Amygdala (tissue), 56 donors: ENCODE measurements around the gene QSER1.
A peak's percentile ranks its signal among the peaks of the same experiment; 100 is the strongest.
"Not testable (repeated sequence)": the region's sequence is repeated elsewhere in the genome, so short reads cannot be mapped to it uniquely, and the experiment has no call there.

Source experiments
- DNase-seq, 56 donors: peaks; one replicate each; lab custom pipeline; 2025; lab: John Stamatoyannopoulos, UW

QSER1 gene

DNA sequence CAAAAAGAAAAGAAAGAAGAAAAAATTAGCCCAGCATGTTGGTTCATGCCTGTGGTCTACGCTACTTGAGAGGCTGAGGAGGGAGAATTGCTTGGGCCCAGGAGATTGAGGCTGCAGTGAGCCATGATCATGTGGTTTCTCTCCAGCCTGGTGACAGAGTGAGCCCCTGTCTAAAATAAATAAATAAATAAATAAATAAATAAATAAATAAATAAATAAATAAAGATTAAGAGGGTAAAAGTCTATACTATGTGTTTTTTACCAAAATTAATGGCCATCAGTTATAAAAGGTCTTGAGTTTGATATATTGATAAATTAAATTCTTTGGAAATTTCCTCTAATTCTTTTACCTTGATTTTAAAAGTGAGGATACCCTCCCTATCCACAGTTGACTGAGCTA, 97.9 kb downstream of the QSER1 start:
- no peak for DNase-seq

DNA sequence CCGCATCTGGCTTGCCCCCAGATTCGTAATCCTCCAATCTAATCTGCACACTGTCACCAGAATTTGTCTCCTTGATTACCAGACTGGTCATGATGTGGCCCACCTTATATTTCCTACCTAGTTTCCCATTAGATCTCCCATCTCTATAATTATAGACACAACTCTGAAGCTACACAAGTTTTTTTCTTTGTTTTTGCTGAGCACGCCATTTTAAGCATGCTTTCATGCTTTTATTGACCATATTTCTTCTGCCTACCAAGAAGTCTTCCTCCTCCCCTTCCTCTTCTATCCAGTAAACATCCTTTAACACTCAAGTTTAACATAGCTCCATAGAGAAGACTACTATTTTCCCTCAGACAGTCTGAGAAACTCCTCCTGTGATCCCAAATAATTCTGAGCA, 98.8 kb downstream of the QSER1 start:
- DNase-seq: no peak

DNA sequence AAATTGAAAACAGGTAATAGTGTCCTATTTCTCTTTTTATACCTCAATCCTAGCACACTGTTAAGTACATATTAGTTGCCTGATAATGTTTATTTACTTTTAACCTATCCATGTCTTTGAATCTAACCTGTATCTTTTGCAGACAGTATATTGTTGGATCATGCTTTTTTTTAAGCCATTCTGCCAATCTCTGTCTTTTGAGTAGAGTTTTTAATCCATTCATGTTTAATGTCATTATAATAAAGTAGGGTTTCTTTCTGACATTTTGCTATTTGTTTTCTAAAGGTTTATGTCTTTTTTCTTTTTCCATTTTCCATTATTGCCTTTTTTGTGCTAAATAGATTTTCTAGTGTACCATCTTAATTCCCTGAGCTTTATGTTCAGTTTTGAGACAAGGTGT, 99.3 kb downstream of the QSER1 start:
- no peak for DNase-seq

DNA sequence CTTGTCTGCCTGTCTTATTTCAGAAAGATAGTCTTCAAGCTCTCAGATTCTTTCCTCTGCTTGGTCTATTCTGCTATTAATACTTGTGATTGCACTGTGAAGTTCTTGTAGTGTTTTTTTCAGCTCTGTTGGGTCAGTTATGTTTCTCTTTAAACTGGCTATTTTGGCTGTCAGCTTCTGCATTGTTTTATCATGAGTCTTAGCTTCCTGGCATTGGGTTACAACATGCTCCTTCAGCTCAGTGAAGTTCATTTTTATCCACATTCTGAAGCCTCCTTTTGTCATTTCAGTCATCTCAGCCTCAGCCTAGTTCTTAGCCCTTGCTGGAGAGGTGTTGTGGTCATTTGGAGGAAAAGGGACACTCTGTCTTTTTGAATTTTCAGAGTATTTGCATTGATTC, 107.6 kb downstream of the QSER1 start:
- no peak for DNase-seq

DNA sequence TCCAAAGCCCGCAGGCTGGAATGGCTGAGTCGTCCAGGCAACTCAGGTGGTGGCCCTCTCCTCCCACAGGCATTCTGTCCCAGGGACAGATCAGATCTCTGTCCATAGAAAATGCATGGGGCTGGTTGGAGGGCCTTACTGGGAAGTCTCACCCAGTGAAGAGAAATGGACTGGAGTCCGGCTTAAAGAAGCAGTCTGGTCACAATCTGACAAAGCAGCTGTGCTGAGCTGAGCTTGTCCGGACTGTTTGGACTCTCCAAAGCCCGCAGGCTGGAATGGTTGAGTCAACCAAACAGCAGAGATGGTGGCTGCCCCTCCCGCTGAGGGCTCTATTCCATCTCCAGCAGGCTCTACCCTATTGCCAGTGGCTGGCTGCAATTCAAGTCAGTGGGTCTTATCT, 108.7 kb downstream of the QSER1 start:
- no peak for DNase-seq

DNA sequence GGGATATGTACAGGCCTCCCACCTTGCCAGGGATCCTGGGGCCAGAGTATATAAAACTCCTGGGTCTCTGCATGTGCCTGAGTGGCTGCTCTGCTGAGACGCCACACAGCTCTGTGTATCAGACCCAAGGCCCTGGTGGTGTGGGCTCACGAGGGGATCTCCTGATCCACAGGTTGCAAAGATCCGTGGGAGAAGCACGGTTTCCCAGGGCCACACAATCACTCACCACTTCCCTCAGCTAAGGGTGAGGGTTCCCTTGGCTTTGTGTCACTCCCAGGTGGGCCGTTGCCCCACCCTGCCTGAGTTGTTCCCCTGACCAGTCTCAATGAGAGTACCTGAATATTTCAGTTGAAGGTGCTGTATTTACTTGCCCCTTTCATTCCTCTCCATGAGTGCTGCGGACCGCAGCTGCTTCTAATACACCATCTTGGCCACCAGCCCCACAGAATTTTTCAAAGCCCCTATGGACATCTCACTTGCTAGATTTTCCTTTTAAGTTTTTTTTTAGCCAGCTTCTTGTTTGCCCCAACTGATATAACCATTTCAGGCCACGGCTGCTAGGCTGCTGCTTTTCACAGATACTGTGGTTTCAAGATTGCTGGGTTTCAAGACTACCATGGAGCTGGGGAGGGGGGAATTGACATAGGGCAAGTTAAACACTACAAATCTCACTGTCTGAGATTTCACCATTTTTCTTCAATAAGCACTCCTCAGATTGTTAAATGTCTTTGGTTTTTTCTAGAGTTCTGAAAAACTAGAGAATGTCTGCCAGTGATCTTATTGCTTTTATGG, 109.3 kb downstream of the QSER1 start:
- DNase-seq: no peak

DNA sequence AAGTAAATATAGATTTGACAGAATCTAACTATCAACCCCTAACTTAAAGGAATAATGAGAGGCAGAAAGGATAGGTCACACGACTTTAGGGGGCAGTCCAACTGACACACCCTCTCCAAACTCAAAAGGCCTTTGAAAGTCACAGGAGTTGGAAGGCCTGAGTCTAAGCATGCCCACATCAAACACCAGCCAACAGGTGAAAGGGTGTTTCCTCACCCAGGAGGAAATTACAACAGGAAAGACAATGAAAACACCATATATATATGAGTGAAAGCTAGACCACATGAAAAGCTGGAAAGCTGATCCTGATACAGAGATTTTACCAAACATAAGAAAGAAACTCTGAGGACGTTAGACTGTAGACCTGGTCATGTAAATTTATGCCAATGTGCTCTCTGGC, 112.6 kb downstream of the QSER1 start:
- DNase-seq: no peak

DNA sequence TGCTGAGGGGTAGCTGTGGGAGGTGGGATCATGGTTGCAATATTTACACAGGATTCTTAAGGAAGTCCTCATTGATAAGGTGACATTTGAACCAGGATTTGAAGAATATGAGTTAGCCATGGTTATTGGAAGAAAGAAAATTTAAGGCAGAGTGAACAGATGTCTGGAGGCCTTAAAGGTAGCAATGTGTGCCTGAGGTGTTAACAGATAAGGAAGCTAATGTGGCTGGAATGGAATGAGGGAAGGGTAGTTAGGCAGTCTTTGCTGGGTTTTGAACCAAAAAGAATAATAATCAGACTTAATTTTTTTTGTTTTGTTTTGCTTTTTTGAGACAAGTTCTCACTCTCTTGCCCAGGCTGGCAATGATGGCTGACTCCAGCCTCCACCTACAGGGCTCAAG, 113.4 kb downstream of the QSER1 start:
- DNase-seq: no peak

DNA sequence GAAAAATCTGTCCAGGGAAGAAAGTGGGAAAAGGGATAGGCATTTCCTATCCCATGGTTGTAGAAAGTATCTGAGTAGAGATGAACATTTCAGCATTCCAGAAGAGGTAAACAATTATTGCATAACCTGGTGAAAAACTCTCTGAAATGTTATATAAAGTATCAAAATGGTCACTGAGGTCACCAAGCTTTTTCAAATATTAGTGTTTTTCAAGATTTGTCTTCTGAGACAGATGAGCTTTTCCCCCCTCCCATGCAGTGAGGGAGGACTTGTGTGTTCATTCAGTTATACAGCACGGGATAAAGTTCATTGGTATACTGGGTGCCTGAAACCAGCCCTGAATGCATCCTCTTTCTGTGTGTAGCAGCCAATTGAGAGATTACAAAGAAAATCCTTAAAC, 121.1 kb downstream of the QSER1 start:
- DNase-seq: no peak

DNA sequence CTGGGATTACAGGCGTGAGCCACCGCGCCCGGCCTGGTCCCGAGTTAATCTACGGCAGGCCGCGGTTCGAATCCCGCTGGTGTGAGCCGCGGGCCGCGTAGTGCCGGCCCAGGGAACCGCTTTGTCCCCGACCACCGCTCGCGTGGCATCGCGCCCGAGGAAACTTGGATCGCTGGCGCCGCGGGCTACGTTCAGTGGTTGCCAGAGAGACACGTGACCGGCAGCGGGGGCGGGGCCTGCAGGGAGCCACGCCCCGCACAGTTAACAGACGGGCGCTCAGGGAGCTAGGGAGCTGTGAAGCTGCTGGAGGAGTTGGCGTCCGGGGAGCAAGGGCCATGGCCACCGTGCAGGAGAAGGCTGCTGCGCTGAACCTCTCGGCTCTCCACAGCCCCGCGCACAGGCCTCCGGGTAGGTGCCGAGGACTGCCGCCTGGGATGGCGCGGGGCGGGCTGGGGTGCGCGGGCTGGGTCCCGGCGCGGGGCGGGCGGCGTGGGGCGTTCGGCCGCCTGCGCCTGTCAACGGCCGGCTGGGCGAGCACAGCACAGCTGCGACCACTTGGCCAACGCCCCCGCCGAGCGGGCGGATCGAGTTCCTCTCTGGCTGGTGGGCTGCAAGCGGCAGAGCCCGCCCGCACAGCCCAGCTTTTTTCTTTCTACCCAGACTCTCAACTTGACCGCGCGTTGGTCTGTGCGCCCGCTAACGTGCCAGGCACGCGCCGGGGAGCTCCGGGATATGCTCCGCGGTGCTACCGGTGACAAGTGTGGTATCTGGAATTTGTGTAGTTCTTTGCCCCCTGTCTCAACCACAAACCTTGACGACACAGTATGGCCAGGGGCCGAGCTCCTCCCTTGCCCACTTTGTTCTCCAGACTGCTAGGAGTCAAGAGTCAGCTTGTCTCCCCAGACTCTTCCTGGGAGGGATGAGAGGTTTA, 123.3 kb downstream of the QSER1 start, which contains the start of gene DEPDC7:
Gene DEPDC7, plus strand, starts transcription at position 258 of the 931 bp plus-strand sequence. Its CDS starts 78 bp downstream, at position 336.
- peak; percentile 34 to 95 (median 83) for DNase-seq

DNA sequence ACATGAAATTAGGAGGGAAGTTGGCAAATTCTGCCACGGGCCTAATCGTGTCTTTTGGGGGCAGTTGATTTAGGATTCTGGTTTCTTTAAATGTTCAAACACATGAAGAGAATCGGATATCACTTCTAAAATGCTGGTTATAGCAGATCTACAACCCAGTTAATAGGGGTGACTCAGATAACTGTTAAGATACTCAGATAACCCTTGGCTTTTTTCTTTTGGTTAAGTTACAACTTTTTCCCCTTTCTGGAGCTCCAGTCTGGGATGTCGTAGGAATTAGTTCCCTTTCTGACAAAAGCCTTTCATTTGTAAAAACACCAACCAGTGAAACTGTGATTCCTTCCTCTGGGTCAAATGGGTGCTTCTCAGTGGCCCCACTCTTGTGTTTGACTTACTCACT, 124.0 kb downstream of the QSER1 start:
- no peak for DNase-seq

DNA sequence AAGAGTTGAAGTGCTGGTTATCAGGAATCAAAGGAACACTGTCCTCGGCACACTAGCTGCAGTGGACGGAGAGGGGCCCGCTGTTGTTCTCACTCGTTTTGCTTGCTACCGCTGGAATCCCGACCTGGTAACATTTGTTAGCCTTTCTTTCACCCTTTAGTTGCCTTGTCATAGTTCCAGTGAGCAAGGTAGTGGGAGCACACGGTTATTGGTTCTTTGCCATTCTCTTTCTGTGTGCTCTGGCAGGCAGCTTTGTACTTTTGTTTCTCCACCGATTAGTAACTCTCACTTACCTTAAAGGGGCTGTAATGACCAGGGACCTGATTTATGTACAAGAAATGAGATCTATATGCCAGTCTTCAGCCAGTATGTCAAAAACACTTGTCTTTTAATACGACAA, 124.9 kb downstream of the QSER1 start:
- DNase-seq: no peak

DNA sequence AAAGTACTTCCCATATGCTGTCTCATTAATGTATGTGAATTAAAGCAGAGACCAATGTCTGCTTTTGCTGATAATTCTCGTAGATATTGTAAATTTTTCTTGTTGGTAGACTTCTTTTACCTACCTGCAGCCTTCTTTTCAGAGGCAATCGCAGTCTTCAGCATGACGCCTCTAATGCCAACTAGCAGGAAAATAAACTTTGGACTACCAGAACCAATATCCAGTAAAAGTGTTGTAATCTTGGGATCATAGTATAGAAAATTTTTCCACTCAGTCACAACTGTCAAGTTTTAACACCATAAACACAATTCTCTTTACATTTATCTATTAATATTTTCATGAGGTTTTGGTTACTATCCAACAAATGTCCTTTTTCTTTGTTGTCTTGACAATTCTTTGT, 125.4 kb downstream of the QSER1 start:
- DNase-seq: no peak

DNA sequence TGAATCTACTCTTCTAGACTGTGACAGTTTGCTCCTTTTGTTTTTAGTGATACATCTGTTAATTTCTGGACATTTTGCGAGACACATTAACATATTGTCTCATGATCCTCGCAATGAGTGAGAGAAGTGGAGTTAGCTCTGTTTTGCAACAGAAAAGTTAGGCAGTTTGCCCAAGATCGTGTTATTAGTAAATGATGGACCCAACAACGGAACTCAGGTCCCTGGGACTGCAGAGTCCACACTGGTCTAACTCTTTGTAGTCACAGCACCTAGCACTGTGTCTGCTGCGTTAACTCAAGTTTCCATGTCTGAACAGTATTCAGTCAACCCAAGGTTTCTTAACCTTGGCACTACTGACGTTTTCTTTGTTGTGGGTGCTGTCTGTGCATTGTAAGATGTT, 126.2 kb downstream of the QSER1 start:
- DNase-seq: no peak

DNA sequence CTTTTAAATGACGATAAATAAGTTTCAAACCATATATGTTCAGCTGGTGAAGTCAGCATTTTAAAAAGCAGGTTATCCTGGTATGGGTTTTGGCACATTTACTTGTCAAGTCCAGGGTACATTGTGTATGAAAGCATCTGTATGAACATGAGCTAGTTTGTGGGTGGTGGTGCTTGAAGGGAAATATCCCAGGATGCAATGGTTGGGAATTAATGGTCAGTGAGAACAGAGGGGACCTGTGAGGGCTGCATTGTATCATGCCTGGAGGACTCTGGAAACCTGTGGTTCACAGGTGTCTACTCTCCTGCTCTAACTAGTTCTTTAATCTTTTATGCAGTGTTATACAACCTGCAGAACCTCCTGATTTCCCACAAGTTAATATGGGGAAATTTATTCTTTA, 128.9 kb downstream of the QSER1 start:
- DNase-seq: no peak

DNA sequence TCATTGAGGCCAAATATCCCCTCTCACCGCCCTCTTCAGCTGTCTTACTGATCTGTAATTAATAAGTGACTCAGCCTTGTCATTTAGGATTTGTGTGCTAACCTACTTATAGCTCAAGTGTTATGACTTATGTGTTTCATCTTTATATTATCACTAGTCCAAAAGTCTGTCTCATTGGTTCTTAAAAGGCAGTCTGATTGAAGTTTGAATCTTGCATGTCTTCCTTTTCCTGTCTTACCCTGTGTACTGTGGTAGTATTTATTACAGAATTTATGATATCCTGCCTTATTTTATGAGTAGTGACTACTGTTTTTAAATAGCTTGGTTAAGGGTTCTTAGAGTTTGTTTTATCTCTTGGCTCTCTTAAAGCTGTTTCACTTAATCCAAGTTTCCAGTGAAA, 129.3 kb downstream of the QSER1 start:
- no peak for DNase-seq

DNA sequence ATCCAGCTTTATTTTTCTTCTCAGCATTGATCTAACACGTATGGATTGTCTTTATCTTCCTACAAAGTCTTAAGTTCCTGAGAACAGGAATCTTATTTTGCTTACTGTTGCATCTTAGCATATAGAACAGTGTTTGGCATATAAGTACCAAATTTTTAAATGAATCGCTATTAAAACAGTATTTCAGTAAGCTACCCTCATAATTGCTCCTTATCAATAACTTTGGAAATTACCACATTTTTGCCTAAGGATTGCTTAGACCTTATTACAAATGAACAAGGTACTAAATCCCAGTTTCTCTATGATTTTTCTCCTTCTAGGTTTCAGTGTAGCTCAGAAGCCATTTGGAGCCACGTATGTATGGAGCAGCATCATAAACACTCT, 132.7 kb downstream of the QSER1 start:
- DNase-seq: no peak

DNA sequence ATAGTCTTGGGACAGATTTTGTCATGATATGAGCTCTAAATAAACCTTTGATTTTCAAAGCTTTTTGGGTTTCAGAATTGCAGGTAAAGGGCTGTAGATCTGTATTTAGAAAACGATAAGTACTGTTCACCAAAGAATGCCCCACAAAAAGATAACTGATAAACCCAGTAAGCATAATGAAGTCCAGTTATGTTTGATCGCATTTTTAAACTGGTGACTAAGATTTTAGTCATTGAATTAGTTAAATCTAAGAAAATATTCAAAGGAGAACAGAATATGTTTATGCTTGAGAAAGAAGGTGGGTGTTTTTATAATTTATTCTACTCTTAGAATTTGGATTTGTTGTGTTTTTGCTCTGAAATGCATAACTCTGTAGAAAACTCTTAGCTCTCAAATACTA, 134.6 kb downstream of the QSER1 start:
- DNase-seq: no peak

DNA sequence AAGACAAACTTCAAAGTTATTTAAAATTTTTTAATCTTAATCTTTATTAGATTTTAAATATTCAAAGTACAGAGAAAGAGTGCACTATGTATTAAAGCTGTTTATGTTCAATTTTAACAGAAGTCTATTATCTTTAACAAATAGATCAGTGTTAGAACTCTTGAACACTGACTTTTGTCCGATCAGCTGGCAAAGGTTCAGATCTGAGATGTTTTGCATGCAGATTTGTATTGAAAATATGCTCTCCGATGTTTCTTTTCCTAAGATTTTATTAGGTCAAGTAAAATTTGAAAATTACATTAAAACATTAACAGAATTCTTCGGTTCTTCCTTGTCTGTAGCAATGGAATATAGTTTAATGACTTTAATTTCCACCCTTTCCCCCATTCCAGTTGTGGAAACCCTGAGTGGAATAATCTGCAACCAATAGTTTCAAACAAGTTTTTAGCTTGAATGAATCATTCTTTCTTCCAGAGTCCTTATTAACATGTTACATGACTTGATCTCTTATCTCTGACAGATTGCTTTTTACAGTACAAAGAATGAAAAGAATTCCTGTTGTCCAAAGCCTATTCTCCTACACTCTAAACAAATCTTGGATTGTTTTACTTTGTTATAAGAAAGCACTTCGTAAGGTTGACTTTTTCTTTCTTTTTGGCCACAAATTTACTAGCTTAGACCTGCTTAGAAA, 135.4 kb downstream of the QSER1 start:
- DNase-seq: peak in 4 of 56 donors; percentile 7 to 21 (median 16)

DNA sequence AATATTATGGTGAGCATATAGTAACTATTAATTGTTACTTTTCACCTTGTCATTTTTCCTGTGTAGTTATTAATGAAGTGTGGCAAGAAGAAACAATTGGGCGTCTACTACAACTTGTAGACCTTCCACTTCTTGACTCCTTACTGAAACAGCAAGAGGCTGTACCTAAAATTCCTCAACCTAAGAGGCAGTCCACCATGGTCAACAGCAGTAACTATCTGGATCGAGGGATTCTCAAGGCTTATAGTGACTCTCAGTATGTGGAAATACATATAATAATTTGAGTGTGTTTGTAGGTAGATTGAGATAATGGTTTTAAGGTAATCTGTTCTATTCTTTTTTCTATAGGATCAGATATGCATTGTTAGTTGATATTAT, 135.9 kb downstream of the QSER1 start:
- DNase-seq: no peak

DNA sequence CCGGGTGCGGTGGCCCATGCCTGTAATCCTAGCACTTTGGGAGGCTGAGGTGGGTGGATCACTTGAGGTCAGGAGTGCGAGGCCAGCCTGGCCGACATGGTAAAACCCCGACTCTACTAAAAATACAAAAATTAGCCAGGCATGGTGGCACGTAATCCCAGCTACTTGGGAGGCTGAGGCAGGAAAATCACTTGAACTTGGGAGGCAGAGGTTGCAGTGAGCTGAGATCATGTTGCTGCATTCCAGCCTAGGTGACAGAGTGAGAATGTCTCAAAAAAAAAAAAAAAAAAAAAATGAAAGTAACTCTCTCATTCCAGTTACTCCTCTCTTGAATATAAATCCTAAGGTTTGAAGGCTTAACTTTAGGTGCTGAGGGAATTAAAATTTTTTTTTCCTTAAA, 136.6 kb downstream of the QSER1 start:
- not testable (repeated sequence) for DNase-seq
